ENCODE data around the gene FHIT.

DNA sequence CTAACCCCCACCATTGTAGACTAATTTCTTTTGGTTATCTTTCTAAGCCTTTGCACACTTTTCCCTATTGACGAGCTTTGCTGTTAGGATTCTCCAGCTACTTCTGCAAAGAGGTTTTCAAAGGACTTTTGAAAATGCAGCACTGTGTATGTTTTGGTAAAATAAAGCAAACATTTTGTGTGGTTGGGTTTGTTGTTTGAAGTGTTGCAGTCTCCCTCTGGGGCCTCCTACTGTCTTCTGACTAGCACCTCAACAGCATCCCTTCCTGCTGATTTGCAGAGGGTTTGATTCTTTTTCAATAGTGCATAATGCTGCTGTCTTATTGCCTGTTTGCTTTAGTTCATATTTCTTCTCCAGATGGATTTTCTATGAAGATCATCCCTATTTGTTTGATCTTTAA is 1426.4 kb downstream of the FHIT start:
- TF ChIP-seq, protein P1, sequence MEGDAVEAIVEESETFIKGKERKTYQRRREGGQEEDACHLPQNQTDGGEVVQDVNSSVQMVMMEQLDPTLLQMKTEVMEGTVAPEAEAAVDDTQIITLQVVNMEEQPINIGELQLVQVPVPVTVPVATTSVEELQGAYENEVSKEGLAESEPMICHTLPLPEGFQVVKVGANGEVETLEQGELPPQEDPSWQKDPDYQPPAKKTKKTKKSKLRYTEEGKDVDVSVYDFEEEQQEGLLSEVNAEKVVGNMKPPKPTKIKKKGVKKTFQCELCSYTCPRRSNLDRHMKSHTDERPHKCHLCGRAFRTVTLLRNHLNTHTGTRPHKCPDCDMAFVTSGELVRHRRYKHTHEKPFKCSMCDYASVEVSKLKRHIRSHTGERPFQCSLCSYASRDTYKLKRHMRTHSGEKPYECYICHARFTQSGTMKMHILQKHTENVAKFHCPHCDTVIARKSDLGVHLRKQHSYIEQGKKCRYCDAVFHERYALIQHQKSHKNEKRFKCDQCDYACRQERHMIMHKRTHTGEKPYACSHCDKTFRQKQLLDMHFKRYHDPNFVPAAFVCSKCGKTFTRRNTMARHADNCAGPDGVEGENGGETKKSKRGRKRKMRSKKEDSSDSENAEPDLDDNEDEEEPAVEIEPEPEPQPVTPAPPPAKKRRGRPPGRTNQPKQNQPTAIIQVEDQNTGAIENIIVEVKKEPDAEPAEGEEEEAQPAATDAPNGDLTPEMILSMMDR (IDR thresholded peaks at IDR 0.05; ENCODE audit: low read depth, low read length, poor library complexity, severe bottlenecking) = no peak
- no peak for TF ChIP-seq EZH2phosphoT487 (IDR thresholded peaks at IDR 0.05; ENCODE audit: borderline replicate concordance, low read length)
